NB4 (cell line): ENCODE measurements around the gene SPRR2D.

Experiments
- POLR2A ChIP-seq: IDR thresholded peaks from 2 replicates; pipeline ENCODE4 v1.6.1; 2011; ENCODE audit warnings: mild to moderate bottlenecking; ENCODE audit not compliant: insufficient read length; ENCODE audit errors: extremely low read depth
- TF ChIP-seq, protein P1 (sequence below): IDR thresholded peaks from one replicate; pipeline ENCODE4 v1.5.1; 2012; ENCODE audit warnings: low read depth, low read length

DNA sequence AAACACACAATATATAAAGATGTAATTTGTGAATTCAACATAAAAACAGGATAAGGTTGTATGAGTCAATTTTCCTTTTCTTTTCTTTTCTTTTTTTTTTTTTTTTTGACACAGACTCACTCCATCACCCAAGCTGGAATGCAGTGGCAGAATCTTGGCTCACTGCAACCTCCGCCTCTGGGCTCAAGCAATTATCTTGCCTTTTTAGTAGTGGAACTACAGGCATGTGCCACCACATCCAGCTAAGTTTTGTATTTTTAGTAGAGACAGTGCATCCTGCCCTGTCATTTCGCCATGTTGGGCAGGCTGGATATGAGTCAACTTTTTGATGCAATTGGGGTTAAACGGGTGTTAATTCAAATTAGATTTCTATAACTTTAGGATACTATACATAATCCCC, 40.8 kb upstream of the SPRR2D start:
- TF ChIP-seq, protein P1, sequence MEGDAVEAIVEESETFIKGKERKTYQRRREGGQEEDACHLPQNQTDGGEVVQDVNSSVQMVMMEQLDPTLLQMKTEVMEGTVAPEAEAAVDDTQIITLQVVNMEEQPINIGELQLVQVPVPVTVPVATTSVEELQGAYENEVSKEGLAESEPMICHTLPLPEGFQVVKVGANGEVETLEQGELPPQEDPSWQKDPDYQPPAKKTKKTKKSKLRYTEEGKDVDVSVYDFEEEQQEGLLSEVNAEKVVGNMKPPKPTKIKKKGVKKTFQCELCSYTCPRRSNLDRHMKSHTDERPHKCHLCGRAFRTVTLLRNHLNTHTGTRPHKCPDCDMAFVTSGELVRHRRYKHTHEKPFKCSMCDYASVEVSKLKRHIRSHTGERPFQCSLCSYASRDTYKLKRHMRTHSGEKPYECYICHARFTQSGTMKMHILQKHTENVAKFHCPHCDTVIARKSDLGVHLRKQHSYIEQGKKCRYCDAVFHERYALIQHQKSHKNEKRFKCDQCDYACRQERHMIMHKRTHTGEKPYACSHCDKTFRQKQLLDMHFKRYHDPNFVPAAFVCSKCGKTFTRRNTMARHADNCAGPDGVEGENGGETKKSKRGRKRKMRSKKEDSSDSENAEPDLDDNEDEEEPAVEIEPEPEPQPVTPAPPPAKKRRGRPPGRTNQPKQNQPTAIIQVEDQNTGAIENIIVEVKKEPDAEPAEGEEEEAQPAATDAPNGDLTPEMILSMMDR, result no peak
- no peak for TF ChIP-seq POLR2A
